ENCODE measurements around the gene CDC42BPG. TPM values are rescaled to one million over a fixed set of nuclear protein-coding genes. Genes with fewer than 3 reads are reported as not detected.
A peak's percentile ranks its signal among the peaks of the same experiment; 100 is the strongest.

Gene CDC42BPG
- total RNA-seq, 1 donor from 2014 or later, result not detected

GRCh38 chr11:64789331-64790204, 54.9 kb downstream of the CDC42BPG start:
- intact Hi-C loops (cut with DNase I), result no loop called here
- Histone ChIP-seq H3K36me3 (peaks cover 17 to 34% of the 10 kb centered on the region in 2 donors), H3K9me3 (no peaks in the 10 kb centered on the region), H3K4me1 (no peaks in the 10 kb centered on the region), H3K27me3 (no peaks in the 10 kb centered on the region), H3K27ac (no peak overlapping the region), H3K4me3 (no peak overlapping the region)
- no peak for TF ChIP-seq CTCF (IDR thresholded peaks at IDR 0.05)
- peak in 1 of 2 donors; percentile 55 for DNase-seq (ENCODE audit: low spot score in 2 of 2)

DNA sequence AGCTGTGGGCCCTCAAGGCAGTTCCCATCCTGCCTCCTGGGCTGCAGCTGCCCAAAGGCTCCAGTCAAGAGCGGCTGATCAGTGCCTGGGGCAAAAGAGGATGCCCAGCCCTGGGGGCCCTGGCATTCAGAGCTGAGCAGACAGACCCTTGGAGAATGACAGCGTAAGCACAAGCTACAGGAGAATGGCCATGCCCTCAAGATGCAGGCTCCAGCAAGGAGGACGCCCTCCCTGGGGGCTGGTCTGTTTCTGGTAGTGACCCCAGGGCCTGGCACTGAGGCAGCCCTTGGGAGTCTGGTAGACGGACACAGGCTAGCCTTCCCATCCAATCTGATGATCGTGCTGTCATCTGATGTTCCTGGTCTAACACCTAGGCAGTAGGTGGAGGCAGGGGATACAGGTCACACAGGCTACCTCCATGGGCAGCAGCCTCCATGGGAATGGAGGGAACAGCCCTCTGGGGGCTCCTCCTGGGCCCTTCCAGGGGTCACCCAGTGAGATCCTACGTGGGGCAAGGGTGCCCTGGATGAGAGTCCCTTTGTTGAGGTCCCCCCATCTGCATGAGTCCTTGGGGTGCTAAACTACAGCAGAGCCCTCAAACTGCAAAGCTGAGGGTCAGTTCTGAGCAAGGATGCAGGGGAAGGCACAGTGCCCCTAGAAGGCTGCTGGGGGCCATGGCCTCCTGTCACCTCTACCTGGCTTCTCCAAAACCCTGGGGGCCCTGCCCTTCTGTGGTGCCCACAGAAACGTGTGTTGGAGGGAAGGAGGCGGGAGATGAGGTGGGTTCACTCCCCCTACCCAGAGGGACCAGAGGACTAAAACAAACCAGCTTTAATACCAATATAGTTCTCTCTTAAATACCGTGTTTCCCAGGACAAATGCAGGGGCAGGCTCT, 55.9 kb downstream of the CDC42BPG start:
- TF ChIP-seq CTCF (IDR thresholded peaks at IDR 0.05), result no peak
- Histone ChIP-seq H3K27ac (no peak overlapping the region), H3K4me3 (no peak overlapping the region), H3K27me3 (no peaks in the 10 kb centered on the region), H3K4me1 (no peaks in the 10 kb centered on the region), H3K36me3 (peaks cover 17 to 34% of the 10 kb centered on the region in 2 donors), H3K9me3 (no peaks in the 10 kb centered on the region)
- intact Hi-C loops (cut with DNase I), result no loop called here
- peak in 1 of 2 donors; percentile 45 for DNase-seq (ENCODE audit: low spot score in 2 of 2)

DNA sequence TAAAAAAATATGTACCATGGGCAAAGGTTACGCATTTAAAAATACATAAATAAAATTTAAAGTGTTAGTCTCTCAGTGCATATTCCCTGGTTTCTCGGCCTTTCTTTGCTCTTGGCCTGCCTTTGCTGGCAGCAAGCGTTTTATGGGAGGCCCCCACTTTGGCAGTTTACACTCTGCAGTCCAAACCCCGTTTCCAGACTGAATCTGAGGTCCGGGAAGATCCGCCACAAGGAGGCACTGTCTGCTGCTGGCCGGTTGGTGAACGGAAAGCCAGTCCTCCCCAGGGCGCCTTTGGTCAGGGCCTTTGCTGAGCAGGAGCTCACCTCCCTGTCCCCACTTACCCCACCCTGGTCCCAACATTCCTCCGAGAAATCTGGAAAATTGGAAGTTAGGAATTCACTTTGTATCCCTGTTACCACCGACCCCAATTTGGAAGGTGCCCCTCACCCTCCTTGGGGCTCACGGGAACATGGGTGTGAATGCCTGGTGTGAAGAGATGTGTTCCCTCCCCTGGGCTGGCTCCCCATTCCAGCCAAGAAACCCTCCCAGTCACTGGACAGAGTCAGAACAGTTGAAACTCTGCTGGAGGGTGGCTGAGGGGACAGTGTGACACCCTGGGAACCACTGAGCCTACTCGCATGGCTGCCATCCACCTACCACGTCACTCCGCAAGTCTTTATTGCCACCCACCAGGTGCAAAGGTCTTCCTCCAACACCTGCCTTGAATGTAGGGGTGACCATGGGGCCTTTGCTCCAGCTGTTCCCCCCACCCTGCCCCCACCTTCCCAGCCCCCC, 56.7 kb downstream of the CDC42BPG start:
- H3K27ac ChIP-seq, result no peak overlapping the region
- TF ChIP-seq CTCF (IDR thresholded peaks at IDR 0.05), result peak; percentile 43 to 60 (median 45)
- H3K36me3 ChIP-seq, result peaks cover 17 to 34% of the 10 kb centered on the region in 2 donors
- H3K27me3 ChIP-seq, result no peaks in the 10 kb centered on the region
- no peaks in the 10 kb centered on the region for H3K9me3 ChIP-seq
- intact Hi-C loops (cut with DNase I), result no loop called here
- no peaks in the 10 kb centered on the region for H3K4me1 ChIP-seq
- DNase-seq (ENCODE audit: low spot score in 2 of 2), result peak in 1 of 2 donors; percentile 71
- H3K4me3 ChIP-seq, result no peak overlapping the region

DNA sequence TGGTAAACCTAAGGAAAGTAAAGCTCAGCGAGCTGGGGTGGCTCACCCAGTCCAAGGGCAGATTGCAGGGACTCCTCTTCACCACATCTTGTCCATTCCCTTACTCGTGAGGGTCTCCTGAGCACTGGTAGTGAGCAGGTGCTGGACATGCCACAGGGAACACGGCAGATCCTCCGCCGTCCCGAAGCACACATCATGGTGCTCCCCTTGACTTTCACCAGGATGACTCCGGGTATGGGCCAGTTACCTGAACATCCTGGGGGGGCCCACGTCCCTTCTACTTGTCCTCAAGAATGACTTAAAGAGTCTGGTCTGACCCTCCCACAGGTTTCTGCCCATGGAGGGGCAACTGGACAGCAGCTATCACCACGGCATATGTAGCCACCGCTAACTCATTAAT, 58.1 kb downstream of the CDC42BPG start:
- Histone ChIP-seq H3K36me3 (peaks cover 14 to 30% of the 10 kb centered on the region in 2 donors), H3K27ac (no peak overlapping the region), H3K9me3 (no peaks in the 10 kb centered on the region), H3K4me1 (no peaks in the 10 kb centered on the region), H3K27me3 (no peaks in the 10 kb centered on the region), H3K4me3 (no peak overlapping the region)
- DNase-seq (ENCODE audit: low spot score in 2 of 2), result peak in 1 of 2 donors; percentile 46
- intact Hi-C loops (cut with DNase I), result no loop called here
- TF ChIP-seq CTCF (IDR thresholded peaks at IDR 0.05), result no peak
